Activated CD8-positive, alpha-beta memory T cell treated with anti-CD3 and anti-CD28 coated beads, Interleukin-2, amount 50 U/mL, for 4 hours (primary cell): ENCODE measurements around the gene AP4E1.
"Not testable (repeated sequence)": the region's sequence is repeated elsewhere in the genome, so short reads cannot be mapped to it uniquely, and the experiment has no call there.

Experiments used
- DNase-seq: peaks from one replicate; pipeline ENCODE4 v3.0.0-alpha.2; 2020

Gene AP4E1

GRCh38 chr15:50908209-50909009, at the start of gene AP4E1:
TSS of gene AP4E1 (plus strand) at chr15:50908683. CDS start at chr15:50908779, 96 bp downstream.
- peak; percentile 94 for DNase-seq

DNA sequence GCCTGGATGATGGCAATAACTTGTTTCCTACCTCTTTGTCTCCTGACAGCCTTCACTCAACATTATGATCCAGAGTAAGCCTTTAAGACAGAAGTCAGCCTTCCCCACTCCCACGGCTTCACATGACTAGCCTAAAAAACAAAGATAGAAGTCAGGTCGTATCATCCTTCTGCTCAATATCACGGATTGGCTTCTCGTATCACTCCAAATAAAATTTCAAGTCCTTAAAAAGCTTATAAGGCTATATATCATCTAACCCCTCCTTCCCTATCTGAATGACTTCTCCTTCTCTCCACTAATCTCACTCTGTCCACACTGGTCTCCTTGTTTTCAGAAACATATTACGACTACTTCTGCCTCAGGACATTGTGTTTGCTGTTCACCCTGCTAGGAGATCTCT, 47.7 kb upstream of the AP4E1 start:
- no peak for DNase-seq

GRCh38 chr15:50862553-50862952, 45.9 kb upstream of the AP4E1 start:
- no peak for DNase-seq

GRCh38 chr15:50864873-50865272, 43.6 kb upstream of the AP4E1 start:
- no peak for DNase-seq

DNA sequence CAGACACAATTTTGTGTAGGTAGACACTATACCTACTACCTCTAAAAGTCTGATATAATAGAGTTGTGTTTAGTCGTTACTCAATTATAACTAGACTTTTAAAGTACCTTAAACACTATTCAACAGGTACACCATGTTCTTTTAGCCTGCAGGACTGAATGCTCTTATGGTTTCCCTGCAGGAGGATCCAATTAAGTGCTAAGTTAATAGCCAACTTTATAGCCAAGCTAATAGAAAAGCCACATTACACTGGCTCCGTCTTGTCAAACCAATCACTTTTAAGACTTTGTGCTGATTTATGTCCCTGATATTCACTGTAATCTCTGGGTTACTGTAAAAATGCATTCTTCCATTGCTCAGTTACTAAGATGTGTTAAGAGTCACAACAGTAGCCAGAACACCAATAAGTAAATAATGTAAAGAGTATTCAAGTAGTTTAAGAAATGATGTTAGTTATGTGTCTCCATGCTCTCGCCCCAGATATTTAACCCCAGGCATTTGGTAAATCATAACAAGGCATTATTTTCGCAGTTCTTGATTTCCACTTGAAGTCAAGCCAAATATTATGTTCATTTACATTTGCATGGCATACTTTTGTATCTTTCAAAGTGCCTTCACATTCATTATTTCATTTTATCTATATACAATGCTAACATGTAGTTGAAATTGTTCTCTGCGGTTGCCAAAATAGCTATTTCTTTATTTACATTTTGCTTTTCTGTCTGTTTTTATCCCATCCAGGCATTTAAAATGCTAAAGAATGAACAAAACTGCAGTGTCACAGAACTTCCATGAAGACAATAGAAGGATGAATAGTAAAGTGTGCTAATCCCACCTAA, 42.7 kb upstream of the AP4E1 start:
- no peak for DNase-seq

DNA sequence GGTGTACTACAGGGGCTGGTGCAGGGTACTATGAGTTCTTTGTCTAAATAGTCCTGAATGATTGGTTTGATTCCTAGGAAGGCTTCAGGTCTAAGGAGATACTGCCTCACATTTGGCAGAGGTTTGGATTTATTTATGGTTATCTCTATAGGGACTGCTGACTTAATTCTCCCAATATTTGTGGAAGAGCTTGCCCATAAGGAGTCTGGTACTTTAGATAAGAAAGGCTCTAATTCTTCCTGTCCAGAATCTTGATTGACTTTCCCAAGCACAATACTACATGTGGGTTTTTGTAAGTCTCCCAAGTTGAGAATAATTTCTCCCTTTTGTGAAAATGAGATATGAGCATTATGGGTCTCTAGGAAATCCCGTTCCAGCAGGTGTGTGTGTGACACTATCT, 36.7 kb upstream of the AP4E1 start:
- no peak for DNase-seq

DNA sequence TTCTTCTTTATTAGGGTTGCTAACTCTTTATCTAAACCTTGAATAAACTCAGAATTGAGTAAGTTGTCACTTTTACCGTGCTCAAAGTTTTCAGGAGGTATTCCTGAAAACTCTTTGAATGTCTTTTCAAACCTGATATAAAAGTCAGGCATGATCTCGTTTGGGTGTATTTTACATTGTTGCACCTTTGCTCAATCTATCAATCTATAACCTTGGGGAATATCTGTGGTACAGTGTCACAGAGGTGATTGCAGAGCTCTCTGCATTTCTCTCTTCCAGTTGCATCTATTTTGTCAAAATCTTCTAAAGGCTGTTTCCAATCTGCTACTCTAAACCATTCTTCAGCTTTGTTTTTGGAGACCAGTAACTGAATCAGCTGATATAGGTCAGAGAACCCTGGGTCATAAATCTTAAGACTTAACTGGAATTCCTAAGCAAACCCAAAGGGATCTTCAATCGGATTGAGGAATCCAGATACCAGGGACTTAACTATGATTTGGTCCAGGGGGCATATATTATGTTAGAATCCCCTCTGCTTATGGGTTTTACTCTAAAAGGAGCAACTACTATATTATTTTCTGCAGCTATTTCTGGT, 35.6 kb upstream of the AP4E1 start:
- DNase-seq, result no peak

DNA sequence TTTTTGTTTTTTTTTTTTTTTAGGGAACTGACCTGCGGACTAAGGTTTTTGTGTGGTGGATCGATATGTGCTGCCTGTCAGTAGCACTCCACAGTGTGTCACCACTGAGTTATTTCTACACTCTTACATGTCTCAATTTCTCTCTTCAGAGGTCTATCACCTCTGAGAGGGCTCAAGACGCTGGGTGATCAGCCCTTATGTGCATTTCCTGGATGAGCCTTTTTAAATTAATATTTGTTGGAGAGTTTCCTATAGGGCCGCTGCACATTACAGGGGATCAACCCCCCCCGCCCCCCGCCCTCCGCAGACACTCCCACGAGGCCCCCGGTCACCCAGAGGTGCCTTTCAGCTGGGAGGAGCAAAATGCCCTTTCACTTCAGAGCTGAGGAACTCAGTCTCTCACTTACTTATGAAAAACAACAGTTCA, 34.5 kb upstream of the AP4E1 start:
- DNase-seq, result no peak

GRCh38 chr15:50875238-50875637, 33.2 kb upstream of the AP4E1 start:
- DNase-seq, result not testable (repeated sequence)

GRCh38 chr15:50876260-50876988, 32.1 kb upstream of the AP4E1 start:
- no peak for DNase-seq

GRCh38 chr15:50876989-50877360, 31.5 kb upstream of the AP4E1 start:
- peak; percentile 64 for DNase-seq

DNA sequence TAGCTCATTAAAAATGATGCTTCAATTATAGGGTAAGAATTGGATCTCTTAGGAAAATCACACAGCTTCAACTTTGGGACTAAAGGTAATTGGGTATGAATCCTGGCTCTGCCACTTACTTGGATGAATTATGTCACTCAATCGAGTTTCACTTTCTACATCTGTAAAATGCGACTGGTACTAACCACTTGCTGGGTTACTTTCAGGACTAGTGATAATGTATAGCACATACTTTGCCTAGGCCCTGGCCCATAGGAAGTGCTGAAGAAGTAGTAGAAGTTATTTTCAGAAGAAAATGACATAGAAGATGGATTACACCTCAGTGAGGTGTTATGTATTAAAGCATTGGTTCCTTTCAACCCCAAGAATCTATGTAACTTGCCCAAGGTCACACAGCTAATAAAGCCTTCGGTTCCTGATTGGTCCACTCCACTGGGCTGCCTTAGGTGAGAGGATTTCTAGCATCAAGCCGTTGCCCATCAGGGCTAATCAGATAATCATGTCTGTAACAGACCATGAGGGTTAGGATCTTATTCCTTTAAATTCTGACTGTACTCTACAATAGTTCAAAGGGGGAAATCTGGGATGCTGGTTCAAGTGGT, 29.4 kb upstream of the AP4E1 start:
- no peak for DNase-seq

GRCh38 chr15:50880206-50880605, 28.3 kb upstream of the AP4E1 start:
- DNase-seq, result no peak

DNA sequence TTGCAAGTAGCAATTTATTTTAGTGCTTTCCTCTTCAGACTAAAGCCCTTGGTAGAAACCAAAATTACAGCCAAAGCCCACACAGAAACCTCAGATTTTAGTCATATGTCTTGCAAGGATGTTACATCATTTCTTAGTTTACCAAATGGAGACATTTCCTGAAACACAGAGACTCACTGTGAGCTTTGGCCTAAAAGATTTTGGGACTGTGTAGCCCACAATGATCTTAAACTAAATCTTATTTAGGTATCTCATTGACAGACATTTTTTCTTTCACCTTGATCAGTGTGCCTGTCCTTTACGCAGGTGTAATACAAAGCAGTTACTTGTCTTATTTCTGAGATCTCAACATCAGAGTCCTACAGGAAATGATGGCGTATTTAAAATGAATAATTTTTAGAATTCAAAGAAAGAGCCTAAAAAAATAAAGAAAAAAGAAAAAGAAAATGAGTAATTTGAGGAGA, 27.8 kb upstream of the AP4E1 start:
- no peak for DNase-seq

DNA sequence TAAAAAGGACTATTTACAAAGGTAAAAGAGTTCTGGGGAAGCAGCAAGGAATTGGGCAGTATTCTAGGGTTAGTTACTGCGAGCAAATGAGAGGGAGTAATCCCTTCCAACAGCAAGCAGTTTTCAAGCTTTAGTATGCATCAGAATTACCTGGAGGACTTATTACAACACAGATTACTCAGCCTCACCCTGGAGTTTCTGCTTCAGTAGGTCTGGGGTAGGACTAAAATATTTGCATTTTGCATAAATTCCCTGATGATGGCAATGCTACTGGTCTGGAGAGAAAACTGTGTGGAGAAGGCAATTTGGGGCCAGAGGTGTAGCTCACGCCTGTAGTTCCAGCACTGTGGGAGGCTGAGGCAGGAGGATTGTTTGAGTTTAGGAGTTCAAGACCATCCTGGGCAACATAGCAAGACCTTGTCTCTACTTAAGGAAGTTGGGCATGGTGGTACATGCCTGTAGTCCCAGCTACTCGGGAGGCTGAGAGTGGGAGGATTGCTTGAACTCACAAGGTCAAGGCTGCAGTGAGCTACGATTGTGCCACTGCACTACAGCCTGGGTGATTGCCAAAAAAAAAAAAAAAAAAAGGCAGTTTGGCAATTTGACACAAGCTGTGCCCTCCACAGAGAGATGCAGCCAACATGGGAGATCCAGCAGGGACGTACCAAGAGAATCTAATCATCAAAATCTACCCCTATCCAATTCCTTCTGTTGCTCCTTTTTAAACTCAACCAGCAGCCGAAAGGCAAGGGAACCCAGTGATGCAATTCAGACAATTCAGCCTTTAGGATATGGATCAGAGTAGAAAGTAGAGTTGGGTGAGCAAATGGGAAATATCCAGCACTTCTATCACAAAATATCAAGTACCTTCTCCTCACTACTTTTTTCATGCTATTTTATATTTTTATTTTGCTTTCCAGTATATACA, 27.1 kb upstream of the AP4E1 start:
- no peak for DNase-seq

- DNase-seq, result no peak
Observed at GRCh38 chr15:50883903-50884302, 24.6 kb upstream of the AP4E1 start.

DNA sequence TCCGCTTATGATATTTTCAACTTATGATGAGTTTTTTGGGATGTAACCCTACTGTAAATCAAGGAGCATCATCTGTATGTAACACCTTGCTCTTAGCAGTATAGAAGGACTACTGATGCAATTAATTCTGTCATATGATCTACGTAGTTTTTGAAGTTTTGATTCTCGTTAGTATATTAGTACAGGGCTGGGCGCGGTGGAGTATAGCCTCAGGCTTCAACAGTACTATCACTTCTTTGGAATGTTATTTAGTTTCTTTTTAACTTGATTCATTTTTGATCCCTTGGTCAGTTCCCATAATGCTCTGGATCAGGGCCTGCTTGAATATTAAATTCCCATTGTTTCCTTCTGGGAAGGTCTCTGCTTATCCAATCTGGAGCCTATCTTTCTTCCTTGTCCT, 23.9 kb upstream of the AP4E1 start:
- no peak for DNase-seq

- DNase-seq, result no peak
Observed at GRCh38 chr15:50886139-50886467, 22.4 kb upstream of the AP4E1 start.

GRCh38 chr15:50886611-50887345, 21.7 kb upstream of the AP4E1 start:
- no peak for DNase-seq

- DNase-seq, result no peak
Observed at GRCh38 chr15:50888054-50888453, 20.4 kb upstream of the AP4E1 start.

DNA sequence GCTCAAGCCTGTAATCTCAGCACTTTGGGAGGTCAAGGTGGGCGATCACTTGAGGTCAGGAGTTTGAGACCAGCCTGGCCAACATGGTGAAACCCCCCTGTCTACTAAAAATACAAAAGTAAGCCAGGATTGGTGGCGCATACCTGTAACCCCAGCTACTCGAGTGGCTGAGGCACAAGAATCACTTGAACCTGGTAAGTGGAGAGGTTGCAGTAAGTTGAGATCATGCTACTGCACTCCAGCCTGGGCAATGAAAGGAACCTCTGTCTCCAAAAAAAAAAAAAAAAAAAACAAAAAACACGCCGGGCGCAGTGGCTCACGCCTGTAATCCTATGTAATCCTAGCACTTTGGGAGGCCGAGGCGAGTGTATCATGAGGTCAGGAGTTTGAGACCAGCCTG, 18.9 kb upstream of the AP4E1 start:
- DNase-seq, result no peak
